Spleen (tissue), 7 donors: ENCODE results near the gene AMOT.

Experiments
- POLR2AphosphoS5 ChIP-seq, 3 donors: sonication (generic); formaldehyde crosslinking; IDR thresholded peaks; one replicate each; pipeline ENCODE4 v1.5.1; 2017; ENCODE audit warnings: antibody characterized with exemption in 3 of 3
- TF ChIP-seq, protein P1 (sequence below), 11 experiments: fragments of 200-600 bp in 7 of 11; fragments of 450-650 bp in 4 of 11; sonication (generic) in 4 of 11; IDR thresholded peaks in 8 of 11; conservative IDR thresholded peaks in 3 of 11; 1 replicate in 7 of 11; 2 replicates in 4 of 11; pipeline versions ENCODE4 v1.4.0 to v1.8.0; 2016 to 2021; ENCODE audit warnings: antibody characterized with exemption in 11 of 11, inconsistent platforms in 4 of 11, mild to moderate bottlenecking in 1 of 11
- donor health status: DM: no; HTN: no; CAD: no; lungs with moderate emphysema.
- donor health status: DM: no; HTN: no; CAD: no.
- donor health status: DM: no; HTN: no; CAD: no.

DNA sequence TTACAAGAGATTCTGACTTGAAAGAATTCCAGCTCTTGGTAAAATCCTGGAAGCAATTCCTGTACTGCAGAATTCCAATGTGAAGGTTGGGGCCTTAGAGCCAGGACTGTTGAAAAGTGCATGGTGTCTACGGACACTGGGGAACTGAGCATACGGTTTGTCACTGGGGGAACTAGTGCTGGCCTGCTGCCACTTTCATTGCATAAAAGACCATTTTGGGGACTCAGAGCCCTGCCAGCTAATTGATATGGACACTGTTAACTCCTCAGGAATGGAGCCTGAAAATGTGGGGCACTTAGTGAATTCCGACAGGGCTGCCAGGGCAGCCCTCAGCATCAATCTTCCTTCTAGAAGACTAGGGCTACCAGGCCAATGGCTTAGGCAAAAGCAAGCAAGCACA lies 55.9 kb downstream of the AMOT start:
- TF ChIP-seq, protein P1, sequence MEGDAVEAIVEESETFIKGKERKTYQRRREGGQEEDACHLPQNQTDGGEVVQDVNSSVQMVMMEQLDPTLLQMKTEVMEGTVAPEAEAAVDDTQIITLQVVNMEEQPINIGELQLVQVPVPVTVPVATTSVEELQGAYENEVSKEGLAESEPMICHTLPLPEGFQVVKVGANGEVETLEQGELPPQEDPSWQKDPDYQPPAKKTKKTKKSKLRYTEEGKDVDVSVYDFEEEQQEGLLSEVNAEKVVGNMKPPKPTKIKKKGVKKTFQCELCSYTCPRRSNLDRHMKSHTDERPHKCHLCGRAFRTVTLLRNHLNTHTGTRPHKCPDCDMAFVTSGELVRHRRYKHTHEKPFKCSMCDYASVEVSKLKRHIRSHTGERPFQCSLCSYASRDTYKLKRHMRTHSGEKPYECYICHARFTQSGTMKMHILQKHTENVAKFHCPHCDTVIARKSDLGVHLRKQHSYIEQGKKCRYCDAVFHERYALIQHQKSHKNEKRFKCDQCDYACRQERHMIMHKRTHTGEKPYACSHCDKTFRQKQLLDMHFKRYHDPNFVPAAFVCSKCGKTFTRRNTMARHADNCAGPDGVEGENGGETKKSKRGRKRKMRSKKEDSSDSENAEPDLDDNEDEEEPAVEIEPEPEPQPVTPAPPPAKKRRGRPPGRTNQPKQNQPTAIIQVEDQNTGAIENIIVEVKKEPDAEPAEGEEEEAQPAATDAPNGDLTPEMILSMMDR (IDR thresholded peaks at IDR 0.05 in 8 of 11, conservative IDR thresholded peaks at IDR 0.05 in 3 of 11) = no peak
- no peak for TF ChIP-seq POLR2AphosphoS5 (IDR thresholded peaks at IDR 0.05)
